Activated CD8-positive, alpha-beta T cell treated with anti-CD3 and anti-CD28 coated beads, Interleukin-2, amount 10 ng/mL, durations not matched to agents 7 days and 5 days (primary cell): ENCODE results near the gene LARP4B. TPM values are rescaled to one million over a fixed set of nuclear protein-coding genes. Genes with fewer than 3 reads are reported as not detected.

Experiments used
- ATAC-seq: fragments of 150-1000 bp; cut with Tn5 transposase; one replicate; pipeline ENCODE4 v1.10.0; 2021; ENCODE audit warnings: moderate library complexity
- CTCF ChIA-PET: fragments of 350-600 bp; sonication (Branson Sonifier 250); formaldehyde crosslinking; loops from one replicate; lab custom pipeline; 2021; ENCODE audit warnings: antibody characterized with exemption; lab: Charles Lee
- POLR2A ChIA-PET: fragments of 350-600 bp; sonication (Branson Sonifier 250); formaldehyde crosslinking; loops from one replicate; lab custom pipeline; 2021; ENCODE audit warnings: antibody characterized with exemption; lab: Charles Lee
- DNase-seq: peaks from one replicate; pipeline ENCODE4 v3.0.0-alpha.2; 2020
- H3K27ac Mint-ChIP-seq: one replicate; pipeline ENCODE4 v1.8.0; 2021; ENCODE audit warnings: mild to moderate bottlenecking, mixed read lengths
- H3K27me3 Mint-ChIP-seq: one replicate; pipeline ENCODE4 v1.8.0; 2021; ENCODE audit warnings: low read depth, mixed read lengths
- H3K36me3 Mint-ChIP-seq: one replicate; pipeline ENCODE4 v1.8.0; 2021; ENCODE audit warnings: low read depth, mixed read lengths
- H3K4me1 Mint-ChIP-seq: one replicate; pipeline ENCODE4 v1.8.0; 2021; ENCODE audit warnings: low read depth, mixed read lengths
- H3K4me3 Mint-ChIP-seq: one replicate; pipeline ENCODE4 v1.8.0; 2021; ENCODE audit warnings: mild to moderate bottlenecking, mixed read lengths
- H3K9me3 Mint-ChIP-seq: one replicate; pipeline ENCODE4 v1.8.0; 2022; ENCODE audit warnings: mixed read lengths; ENCODE audit not compliant: insufficient read depth
- total RNA-seq, 2 experiments: library from RNA; stranded (reverse); gene quantifications; one replicate each; pipeline ENCODE4 v1.2.3, GENCODE V29; 2021

The LARP4B gene
- total RNA-seq, 2 experiments from 2014 or later = 107 to 108 TPM

- Mint-ChIP-seq H3K27me3 (no peaks in the 10 kb centered on the region), H3K4me1 (peaks cover 18% of the 10 kb centered on the region), H3K27ac (no peak overlapping the region), H3K4me3 (no peak overlapping the region), H3K9me3 (no peaks in the 10 kb centered on the region), H3K36me3 (peaks cover 46% of the 10 kb centered on the region)
- CTCF ChIA-PET = no interaction called here
- POLR2A ChIA-PET = no interaction called here
- ATAC-seq = no peak
- DNase-seq = no peak
Measured at GRCh38 chr10:920450-920849, 11.1 kb downstream of the LARP4B start.

GRCh38 chr10:919481-919880, 12.0 kb downstream of the LARP4B start:
- Mint-ChIP-seq H3K4me3 (no peak overlapping the region), H3K4me1 (peaks cover 15% of the 10 kb centered on the region), H3K36me3 (peaks cover 43% of the 10 kb centered on the region), H3K27ac (no peak overlapping the region), H3K9me3 (no peaks in the 10 kb centered on the region), H3K27me3 (no peaks in the 10 kb centered on the region)
- ATAC-seq (no peak), DNase-seq (no peak)
- POLR2A ChIA-PET = no interaction called here
- CTCF ChIA-PET = no interaction called here

DNA sequence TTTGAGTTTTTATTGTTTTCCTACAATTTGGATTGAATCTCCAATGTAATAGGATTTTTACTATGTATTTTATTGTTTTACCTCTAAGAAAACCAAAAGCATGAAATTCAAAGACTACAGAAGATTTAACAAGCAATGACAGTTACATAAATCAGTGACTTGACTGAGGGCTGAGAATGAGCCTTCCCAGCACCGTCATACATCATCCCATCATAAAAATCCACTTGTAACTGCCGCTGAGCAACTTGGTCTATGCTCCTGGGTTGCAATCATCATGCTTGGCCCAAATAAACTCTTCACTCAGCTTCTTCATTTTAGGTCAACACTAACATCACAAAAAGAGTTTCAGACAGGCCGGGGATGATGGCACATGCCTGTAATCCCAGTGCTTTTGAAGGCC, 13.5 kb downstream of the LARP4B start:
- Mint-ChIP-seq H3K9me3 (no peaks in the 10 kb centered on the region), H3K36me3 (peaks cover 38% of the 10 kb centered on the region), H3K27me3 (no peaks in the 10 kb centered on the region), H3K27ac (no peak overlapping the region), H3K4me3 (no peak overlapping the region), H3K4me1 (peaks cover 10% of the 10 kb centered on the region)
- POLR2A ChIA-PET = no interaction called here
- CTCF ChIA-PET = no interaction called here
- DNase-seq (no peak), ATAC-seq (no peak)

DNA sequence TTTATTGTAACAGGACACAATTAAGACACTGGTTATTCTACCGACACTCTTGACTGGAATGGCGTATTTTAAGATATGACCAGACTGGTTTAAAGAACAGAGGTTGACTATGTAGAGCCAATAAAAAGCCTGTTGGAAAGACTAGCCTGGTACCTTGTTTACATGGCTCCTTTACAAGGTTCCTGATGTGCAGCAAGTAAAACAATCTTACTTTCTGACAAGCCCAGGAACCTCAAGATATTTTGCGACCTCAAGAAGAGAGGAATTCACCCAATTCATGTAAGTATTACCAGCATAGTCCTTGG, 14.1 kb downstream of the LARP4B start:
- ChIA-PET CTCF (no interaction called here), POLR2A (no interaction called here)
- Mint-ChIP-seq H3K36me3 (peaks cover 34% of the 10 kb centered on the region), H3K27ac (no peak overlapping the region), H3K9me3 (no peaks in the 10 kb centered on the region), H3K4me1 (peaks cover 9% of the 10 kb centered on the region), H3K27me3 (no peaks in the 10 kb centered on the region), H3K4me3 (no peak overlapping the region)
- no peak for ATAC-seq
- no peak for DNase-seq

- Mint-ChIP-seq H3K9me3 (no peaks in the 10 kb centered on the region), H3K4me3 (no peak overlapping the region), H3K36me3 (peaks cover 34% of the 10 kb centered on the region), H3K27me3 (no peaks in the 10 kb centered on the region), H3K27ac (no peak overlapping the region), H3K4me1 (peaks cover 9% of the 10 kb centered on the region)
- ATAC-seq (no peak), DNase-seq (no peak)
- POLR2A ChIA-PET = no interaction called here
- CTCF ChIA-PET = interaction anchor here (1.5 kb wide), 1 partner anchor 11 kb away, joined by 5 read pairs; no protein-coding TSS in a partner anchor
Measured at GRCh38 chr10:916716-917415, 14.6 kb downstream of the LARP4B start.

DNA sequence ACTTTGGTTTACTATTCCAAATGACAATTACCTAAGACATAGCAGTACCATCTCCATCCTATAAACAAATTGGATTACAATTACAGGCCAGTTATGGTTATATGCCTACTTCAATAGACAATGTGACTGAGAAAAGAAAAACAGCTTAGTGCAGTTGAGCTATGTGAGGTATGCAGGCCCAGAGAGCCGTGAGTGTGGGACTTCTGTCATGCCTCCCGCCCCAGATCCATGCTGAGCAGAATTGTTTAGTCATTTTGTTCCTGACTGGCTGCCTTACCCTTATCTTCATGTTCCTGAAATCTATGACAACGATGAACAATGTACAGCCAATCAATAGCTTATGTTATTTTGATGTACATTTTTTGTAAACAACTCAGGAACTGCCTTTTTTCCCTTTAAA, 21.7 kb downstream of the LARP4B start:
- ChIA-PET CTCF (no interaction called here), POLR2A (no interaction called here)
- no peaks in the 10 kb centered on the region for H3K27me3 Mint-ChIP-seq
- peaks cover 2% of the 10 kb centered on the region for H3K4me1 Mint-ChIP-seq
- DNase-seq (no peak), ATAC-seq (no peak)
- peaks cover 41% of the 10 kb centered on the region for H3K36me3 Mint-ChIP-seq
- no peak overlapping the region for H3K27ac Mint-ChIP-seq
- H3K4me3 Mint-ChIP-seq = no peak overlapping the region
- no peaks in the 10 kb centered on the region for H3K9me3 Mint-ChIP-seq

DNA sequence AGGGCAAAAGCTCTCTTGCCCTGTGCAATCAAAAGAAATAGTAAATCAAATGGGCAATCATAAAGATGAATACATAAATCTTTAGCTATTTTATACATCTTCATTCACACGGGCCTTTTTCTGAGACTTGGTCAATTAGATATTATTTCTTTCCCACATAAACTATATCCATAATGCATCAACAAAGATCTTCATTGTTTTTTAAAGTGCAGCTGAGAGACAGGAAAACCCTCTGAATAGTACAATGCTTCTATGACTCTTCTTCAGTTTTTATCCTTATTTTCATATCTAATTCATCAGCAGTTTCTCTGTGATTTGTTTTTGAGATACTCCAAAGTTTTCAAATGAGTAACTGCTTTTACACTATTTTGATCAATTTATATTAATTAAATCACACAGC, 25.5 kb downstream of the LARP4B start:
- Mint-ChIP-seq H3K27me3 (no peaks in the 10 kb centered on the region), H3K4me3 (no peak overlapping the region), H3K4me1 (peaks cover 11% of the 10 kb centered on the region), H3K36me3 (peaks cover 45% of the 10 kb centered on the region), H3K9me3 (no peaks in the 10 kb centered on the region), H3K27ac (no peak overlapping the region)
- ATAC-seq (no peak), DNase-seq (no peak)
- CTCF ChIA-PET = interaction anchor here (1.6 kb wide), 1 partner anchor 10 kb away, joined by 5 read pairs; no protein-coding TSS in a partner anchor
- POLR2A ChIA-PET = interaction anchor here (0.5 to 0.6 kb wide), 2 partner anchors 13 to 36 kb away, joined by 3 read pairs; no protein-coding TSS in a partner anchor

DNA sequence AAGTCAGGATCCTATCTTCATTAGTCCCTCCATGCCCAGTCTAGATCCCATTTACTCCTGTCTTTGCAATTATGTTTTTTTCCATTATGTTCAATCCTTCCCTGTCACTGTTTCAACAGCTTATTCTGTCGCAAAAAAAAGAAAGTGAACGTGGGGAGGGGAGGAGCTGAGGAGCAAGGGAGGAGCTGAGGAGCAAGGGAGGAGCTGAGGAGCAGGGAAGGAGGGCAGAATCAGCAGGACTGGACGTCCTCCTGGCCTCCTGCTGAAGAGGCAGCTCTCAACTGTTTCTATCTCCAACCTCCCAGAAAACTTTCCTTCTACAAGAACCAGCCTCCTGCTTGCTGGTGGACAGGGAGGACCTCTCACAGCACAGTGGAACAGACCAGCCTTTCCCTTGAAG, 26.0 kb downstream of the LARP4B start:
- CTCF ChIA-PET = interaction anchor here (1.6 kb wide), 1 partner anchor 11 kb away, joined by 5 read pairs; no protein-coding TSS in a partner anchor
- Mint-ChIP-seq H3K36me3 (peaks cover 43% of the 10 kb centered on the region), H3K9me3 (no peaks in the 10 kb centered on the region), H3K4me1 (peaks cover 11% of the 10 kb centered on the region), H3K27me3 (no peaks in the 10 kb centered on the region), H3K27ac (no peak overlapping the region), H3K4me3 (no peak overlapping the region)
- POLR2A ChIA-PET = interaction anchor here (0.5 to 0.6 kb wide), 3 partner anchors 9 to 37 kb away, joined by 3 to 5 read pairs (median 3); no protein-coding TSS in a partner anchor
- ATAC-seq = no peak
- no peak for DNase-seq

GRCh38 chr10:904403-904802, 27.1 kb downstream of the LARP4B start:
- H3K27ac Mint-ChIP-seq = no peak overlapping the region
- H3K9me3 Mint-ChIP-seq = no peaks in the 10 kb centered on the region
- POLR2A ChIA-PET = no interaction called here
- peaks cover 39% of the 10 kb centered on the region for H3K36me3 Mint-ChIP-seq
- no peaks in the 10 kb centered on the region for H3K27me3 Mint-ChIP-seq
- H3K4me3 Mint-ChIP-seq = no peak overlapping the region
- ATAC-seq (no peak), DNase-seq (no peak)
- CTCF ChIA-PET = no interaction called here
- peaks cover 11% of the 10 kb centered on the region for H3K4me1 Mint-ChIP-seq

DNA sequence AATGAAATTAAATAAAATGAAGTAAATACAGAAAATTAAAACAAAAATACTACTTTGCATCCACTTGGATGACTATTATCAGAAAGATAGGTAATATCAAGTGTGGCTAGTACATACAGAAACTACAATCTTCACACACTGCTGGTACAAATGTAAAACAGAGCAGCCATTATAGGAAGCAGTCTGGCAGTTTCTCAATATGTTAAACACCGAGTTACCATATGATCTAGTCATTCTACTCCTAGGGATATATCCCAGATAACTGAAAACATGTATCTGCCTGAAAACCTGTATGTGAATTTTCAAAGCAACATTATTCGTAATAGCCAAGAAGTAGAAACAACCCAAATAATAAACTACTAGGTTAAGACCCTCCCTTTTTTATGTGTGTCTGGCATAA, 33.4 kb downstream of the LARP4B start:
- ChIA-PET POLR2A (no interaction called here), CTCF (no interaction called here)
- peaks cover 11% of the 10 kb centered on the region for H3K36me3 Mint-ChIP-seq
- DNase-seq (no peak), ATAC-seq (no peak)
- no peaks in the 10 kb centered on the region for H3K9me3 Mint-ChIP-seq
- H3K4me1 Mint-ChIP-seq = peaks cover 15% of the 10 kb centered on the region
- H3K4me3 Mint-ChIP-seq = no peak overlapping the region
- no peaks in the 10 kb centered on the region for H3K27me3 Mint-ChIP-seq
- H3K27ac Mint-ChIP-seq = no peak overlapping the region

DNA sequence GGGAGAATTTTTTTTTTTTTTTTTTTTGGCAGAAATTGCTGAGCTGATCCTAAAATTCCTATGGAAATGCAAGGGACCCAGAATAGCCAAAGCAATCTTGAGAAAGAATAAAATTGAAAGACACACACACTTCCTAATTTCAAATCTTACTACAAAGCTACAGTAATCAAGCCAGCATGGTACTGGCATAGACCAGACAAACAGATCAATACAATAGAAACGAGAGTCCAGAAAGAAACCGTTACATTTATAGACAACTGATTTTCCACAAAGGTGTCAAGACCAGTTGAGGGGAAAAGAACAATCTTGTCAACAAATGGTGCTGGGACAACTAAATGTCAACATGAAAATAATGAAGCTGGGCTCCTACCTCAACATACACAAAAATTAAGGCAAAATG, 34.5 kb downstream of the LARP4B start:
- Mint-ChIP-seq H3K4me1 (peaks cover 11% of the 10 kb centered on the region), H3K4me3 (no peak overlapping the region), H3K27me3 (no peaks in the 10 kb centered on the region), H3K27ac (no peak overlapping the region), H3K36me3 (peaks cover 7% of the 10 kb centered on the region), H3K9me3 (no peaks in the 10 kb centered on the region)
- ATAC-seq (no peak), DNase-seq (no peak)
- CTCF ChIA-PET = no interaction called here
- POLR2A ChIA-PET = interaction anchor here (1.0 kb wide), 1 partner anchor 20 kb away, joined by 3 read pairs; no protein-coding TSS in a partner anchor

GRCh38 chr10:895324-895723, 36.2 kb downstream of the LARP4B start:
- no peak overlapping the region for H3K4me3 Mint-ChIP-seq
- H3K36me3 Mint-ChIP-seq = peaks cover 5% of the 10 kb centered on the region
- no peaks in the 10 kb centered on the region for H3K9me3 Mint-ChIP-seq
- H3K27me3 Mint-ChIP-seq = no peaks in the 10 kb centered on the region
- DNase-seq (no peak), ATAC-seq (no peak)
- H3K27ac Mint-ChIP-seq = no peak overlapping the region
- POLR2A ChIA-PET = no interaction called here
- CTCF ChIA-PET = no interaction called here
- peaks cover 9% of the 10 kb centered on the region for H3K4me1 Mint-ChIP-seq
